Effector memory CD8-positive, alpha-beta T cell (primary cell): Measurements from ENCODE around the gene SORCS3.

Experiments used
- ATAC-seq: fragments of 150-1000 bp; cut with Tn5 transposase; replicated peaks from 2 replicates; pipeline ENCODE4 v1.10.0; 2021; ENCODE audit warnings: mild to moderate bottlenecking, moderate library complexity
- DNase-seq, 3 experiments: peaks; one replicate each; pipeline ENCODE4 v3.0.0; 2021
- H3K27ac Mint-ChIP-seq, 2 donors: one replicate each; pipeline ENCODE4 v1.8.0; 2022; ENCODE audit warnings: mild to moderate bottlenecking in 2 of 2, mixed read lengths in 2 of 2, moderate library complexity in 2 of 2
- H3K27me3 Mint-ChIP-seq, 2 donors: one replicate each; pipeline ENCODE4 v1.8.0; 2022; ENCODE audit warnings: mixed read lengths in 2 of 2
- H3K36me3 Mint-ChIP-seq: one replicate; pipeline ENCODE4 v1.8.0; 2022; ENCODE audit warnings: mild to moderate bottlenecking, moderate library complexity, mixed read lengths; ENCODE audit not compliant: insufficient read depth
- H3K4me1 Mint-ChIP-seq, 2 donors: one replicate each; pipeline ENCODE4 v1.8.0; 2022; ENCODE audit warnings: low read depth in 2 of 2, mixed read lengths in 2 of 2
- H3K4me3 Mint-ChIP-seq, 2 donors: one replicate each; pipeline ENCODE4 v1.8.0; 2022; ENCODE audit warnings: mild to moderate bottlenecking in 2 of 2, mixed read lengths in 2 of 2, moderate library complexity in 2 of 2
- H3K9me3 Mint-ChIP-seq, 2 donors: one replicate each; pipeline ENCODE4 v1.8.0; 2022; ENCODE audit warnings: mixed read lengths in 2 of 2

The SORCS3 gene

GRCh38 chr10:105139363-105139896, 498.3 kb downstream of the SORCS3 start:
- Mint-ChIP-seq H3K4me1 (no peaks in the 10 kb centered on the region), H3K4me3 (no peak overlapping the region), H3K36me3 (no peaks in the 10 kb centered on the region), H3K9me3 (peaks cover 6 to 7% of the 10 kb centered on the region in 2 donors), H3K27me3 (no peaks in the 10 kb centered on the region), H3K27ac (no peak overlapping the region)
- DNase-seq (no peak), ATAC-seq (no peak)

- no peaks in the 10 kb centered on the region for H3K27me3 Mint-ChIP-seq
- H3K4me1 Mint-ChIP-seq: no peaks in the 10 kb centered on the region
- no peak overlapping the region for H3K4me3 Mint-ChIP-seq
- peaks cover 6 to 7% of the 10 kb centered on the region in 2 donors for H3K9me3 Mint-ChIP-seq
- no peak for ATAC-seq
- no peaks in the 10 kb centered on the region for H3K36me3 Mint-ChIP-seq
- no peak overlapping the region for H3K27ac Mint-ChIP-seq
- no peak for DNase-seq
Observed at GRCh38 chr10:105140600-105140999, 499.5 kb downstream of the SORCS3 start.

- H3K4me1 Mint-ChIP-seq: no peaks in the 10 kb centered on the region
- no peak overlapping the region for H3K27ac Mint-ChIP-seq
- H3K36me3 Mint-ChIP-seq: no peaks in the 10 kb centered on the region
Observed at GRCh38 chr10:105145711-105146110, 504.6 kb downstream of the SORCS3 start.

GRCh38 chr10:105146436-105146835, 505.3 kb downstream of the SORCS3 start:
- Mint-ChIP-seq H3K9me3 (peaks cover 0 to 8% of the 10 kb centered on the region in 2 donors), H3K4me3 (no peak overlapping the region), H3K27ac (no peak overlapping the region), H3K36me3 (no peaks in the 10 kb centered on the region), H3K4me1 (no peaks in the 10 kb centered on the region), H3K27me3 (no peaks in the 10 kb centered on the region)
- no peak for DNase-seq
- ATAC-seq: no peak

More at GRCh38 chr10:105145711-105146110, 504.6 kb downstream of the SORCS3 start:
- H3K27me3 Mint-ChIP-seq: no peaks in the 10 kb centered on the region
- DNase-seq (no peak), ATAC-seq (no peak)
- no peak overlapping the region for H3K4me3 Mint-ChIP-seq
- peaks cover 0 to 8% of the 10 kb centered on the region in 2 donors for H3K9me3 Mint-ChIP-seq

- Mint-ChIP-seq H3K9me3 (peaks cover 0 to 10% of the 10 kb centered on the region in 2 donors), H3K27me3 (no peaks in the 10 kb centered on the region), H3K4me1 (no peaks in the 10 kb centered on the region), H3K27ac (no peak overlapping the region), H3K36me3 (no peaks in the 10 kb centered on the region), H3K4me3 (no peak overlapping the region)
- DNase-seq (no peak), ATAC-seq (no peak)
Observed at GRCh38 chr10:105148456-105148855, 507.4 kb downstream of the SORCS3 start.

- no peaks in the 10 kb centered on the region for H3K4me1 Mint-ChIP-seq
Observed at GRCh38 chr10:105148921-105149320, 507.8 kb downstream of the SORCS3 start.

GRCh38 chr10:105149371-105149891, 508.3 kb downstream of the SORCS3 start:
- H3K9me3 Mint-ChIP-seq: peaks cover 0 to 5% of the 10 kb centered on the region in 2 donors
- no peaks in the 10 kb centered on the region for H3K36me3 Mint-ChIP-seq
- H3K27ac Mint-ChIP-seq: no peak overlapping the region
- H3K4me3 Mint-ChIP-seq: no peak overlapping the region
- H3K27me3 Mint-ChIP-seq: no peaks in the 10 kb centered on the region
- no peaks in the 10 kb centered on the region for H3K4me1 Mint-ChIP-seq
- ATAC-seq (no peak), DNase-seq (no peak)

More at GRCh38 chr10:105148921-105149320, 507.8 kb downstream of the SORCS3 start:
- no peaks in the 10 kb centered on the region for H3K36me3 Mint-ChIP-seq
- ATAC-seq: no peak
- H3K27me3 Mint-ChIP-seq: no peaks in the 10 kb centered on the region
- H3K9me3 Mint-ChIP-seq: peaks cover 0 to 7% of the 10 kb centered on the region in 2 donors
- H3K27ac Mint-ChIP-seq: no peak overlapping the region
- DNase-seq: no peak
- H3K4me3 Mint-ChIP-seq: no peak overlapping the region

GRCh38 chr10:105150259-105150880, 509.3 kb downstream of the SORCS3 start:
- H3K27me3 Mint-ChIP-seq: no peaks in the 10 kb centered on the region
- H3K4me3 Mint-ChIP-seq: no peak overlapping the region
- H3K27ac Mint-ChIP-seq: no peak overlapping the region
- ATAC-seq (no peak), DNase-seq (no peak)
- no peaks in the 10 kb centered on the region for H3K4me1 Mint-ChIP-seq
- H3K9me3 Mint-ChIP-seq: peaks cover 0 to 5% of the 10 kb centered on the region in 2 donors
- H3K36me3 Mint-ChIP-seq: no peaks in the 10 kb centered on the region

GRCh38 chr10:105154736-105155135, 513.6 kb downstream of the SORCS3 start:
- H3K9me3 Mint-ChIP-seq: peaks cover 0 to 4% of the 10 kb centered on the region in 2 donors

GRCh38 chr10:105159268-105159667, 518.2 kb downstream of the SORCS3 start:
- Mint-ChIP-seq H3K36me3 (peaks cover 2% of the 10 kb centered on the region), H3K4me3 (no peak overlapping the region), H3K4me1 (no peaks in the 10 kb centered on the region), H3K9me3 (peaks cover 16 to 17% of the 10 kb centered on the region in 2 donors), H3K27me3 (no peaks in the 10 kb centered on the region), H3K27ac (no peak overlapping the region)
- ATAC-seq: no peak
- no peak for DNase-seq

More at GRCh38 chr10:105154736-105155135, 513.6 kb downstream of the SORCS3 start:
- DNase-seq (no peak), ATAC-seq (no peak)
- Mint-ChIP-seq H3K27ac (no peak overlapping the region), H3K36me3 (no peaks in the 10 kb centered on the region), H3K4me1 (no peaks in the 10 kb centered on the region), H3K4me3 (no peak overlapping the region), H3K27me3 (no peaks in the 10 kb centered on the region)

GRCh38 chr10:105161149-105161548, 520.1 kb downstream of the SORCS3 start:
- Mint-ChIP-seq H3K9me3 (peaks cover 16 to 17% of the 10 kb centered on the region in 2 donors), H3K4me1 (no peaks in the 10 kb centered on the region), H3K27ac (no peak overlapping the region), H3K27me3 (no peaks in the 10 kb centered on the region), H3K4me3 (no peak overlapping the region), H3K36me3 (peaks cover 2% of the 10 kb centered on the region)
- no peak for DNase-seq
- ATAC-seq: no peak

GRCh38 chr10:105161767-105162166, 520.7 kb downstream of the SORCS3 start:
- no peak for ATAC-seq
- Mint-ChIP-seq H3K36me3 (peaks cover 2% of the 10 kb centered on the region), H3K27ac (no peak overlapping the region), H3K4me1 (no peaks in the 10 kb centered on the region), H3K27me3 (no peaks in the 10 kb centered on the region), H3K9me3 (peaks cover 19% of the 10 kb centered on the region in 2 donors), H3K4me3 (no peak overlapping the region)
- no peak for DNase-seq

- Mint-ChIP-seq H3K4me3 (no peak overlapping the region), H3K9me3 (peaks cover 7 to 20% of the 10 kb centered on the region in 2 donors), H3K27me3 (no peaks in the 10 kb centered on the region), H3K36me3 (no peaks in the 10 kb centered on the region), H3K27ac (no peak overlapping the region), H3K4me1 (no peaks in the 10 kb centered on the region)
- ATAC-seq (no peak), DNase-seq (no peak)
Observed at GRCh38 chr10:105170521-105170920, 529.4 kb downstream of the SORCS3 start.

GRCh38 chr10:105171945-105172344, 530.9 kb downstream of the SORCS3 start:
- Mint-ChIP-seq H3K36me3 (no peaks in the 10 kb centered on the region), H3K4me1 (no peaks in the 10 kb centered on the region), H3K4me3 (no peak overlapping the region), H3K9me3 (peaks cover 5 to 16% of the 10 kb centered on the region in 2 donors), H3K27ac (no peak overlapping the region), H3K27me3 (no peaks in the 10 kb centered on the region)
- no peak for DNase-seq
- ATAC-seq: no peak
